Fibroblast of gingiva (primary cell): Measurements from ENCODE around the gene C22orf23.
"Not testable (repeated sequence)": the region's sequence is repeated elsewhere in the genome, so short reads cannot be mapped to it uniquely, and the experiment has no call there.

Experiments used
- DNase-seq: peaks from one replicate; pipeline ENCODE4 v3.0.0-alpha.2; 2011; ENCODE audit warnings: low read depth

Gene C22orf23

GRCh38 chr22:37982151-37982785 lies 28.9 kb upstream of the C22orf23 start:
- no peak for DNase-seq

GRCh38 chr22:37981282-37982011 lies 28.0 kb upstream of the C22orf23 start:
- no peak for DNase-seq

GRCh38 chr22:37979782-37980181 lies 26.4 kb upstream of the C22orf23 start:
- DNase-seq, result no peak

GRCh38 chr22:37976547-37976946 lies 23.1 kb upstream of the C22orf23 start:
- no peak for DNase-seq

- DNase-seq, result not testable (repeated sequence)
Measured at GRCh38 chr22:37976022-37976421, 22.6 kb upstream of the C22orf23 start.

- DNase-seq, result no peak
Measured at GRCh38 chr22:37975153-37975552, 21.8 kb upstream of the C22orf23 start.

- no peak for DNase-seq
Measured at GRCh38 chr22:37973271-37974170, 20.1 kb upstream of the C22orf23 start.

- no peak for DNase-seq
Measured at GRCh38 chr22:37972527-37972926, 19.1 kb upstream of the C22orf23 start.

- DNase-seq, result no peak
Measured at GRCh38 chr22:37971475-37972434, 18.4 kb upstream of the C22orf23 start.

- no peak for DNase-seq
Measured at GRCh38 chr22:37970864-37971263, 17.5 kb upstream of the C22orf23 start.

- no peak for DNase-seq
Measured at GRCh38 chr22:37968452-37969251, 15.3 kb upstream of the C22orf23 start.

GRCh38 chr22:37967637-37968451 lies 14.4 kb upstream of the C22orf23 start:
- DNase-seq, result no peak

GRCh38 chr22:37967147-37967546 lies 13.7 kb upstream of the C22orf23 start:
- DNase-seq, result no peak

- DNase-seq, result no peak
Measured at GRCh38 chr22:37965940-37966664, 12.7 kb upstream of the C22orf23 start.

GRCh38 chr22:37961062-37961461 lies 7.7 kb upstream of the C22orf23 start:
- no peak for DNase-seq

- no peak for DNase-seq
Measured at GRCh38 chr22:37959231-37959825, 5.9 kb upstream of the C22orf23 start.

- DNase-seq, result no peak
Measured at GRCh38 chr22:37957232-37957631, 3.8 kb upstream of the C22orf23 start.

GRCh38 chr22:37955825-37956397 lies 2.5 kb upstream of the C22orf23 start:
- not testable (repeated sequence) for DNase-seq
